Measurements from ENCODE around the gene BRD7.

Gene BRD7

DNA sequence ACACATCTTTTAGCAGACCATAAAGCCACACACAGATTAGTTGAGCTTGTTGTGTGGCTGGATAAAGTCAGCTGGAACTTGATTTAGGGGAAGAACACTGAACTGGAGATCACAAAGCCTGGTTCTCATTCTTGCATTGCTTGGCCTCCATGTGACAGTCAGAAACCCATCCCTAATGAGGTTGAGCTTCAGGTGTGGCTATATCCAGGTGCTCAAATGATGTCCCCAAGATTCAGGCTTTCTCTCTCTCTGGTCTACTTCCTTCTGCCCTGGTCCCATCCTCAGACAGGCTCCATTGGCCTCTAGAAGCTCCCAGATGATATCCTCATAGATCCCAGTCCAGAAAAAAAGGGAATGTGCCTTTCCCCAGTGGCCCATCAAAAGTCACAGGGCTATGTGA is 9.6 kb upstream of the BRD7 start:
- H3K36me3 ChIP-seq (ENCODE audit: control insufficient read depth, insufficient read depth, low read length) = no peaks in the 10 kb centered on the region
- H3K27me3 ChIP-seq (replicated peaks; ENCODE audit: control insufficient read depth, insufficient read depth, low read length) = no peaks in the 10 kb centered on the region
- no peak overlapping the region for H3K4me3 ChIP-seq (replicated peaks; ENCODE audit: low read depth, low read length)
- TF ChIP-seq, protein P1, sequence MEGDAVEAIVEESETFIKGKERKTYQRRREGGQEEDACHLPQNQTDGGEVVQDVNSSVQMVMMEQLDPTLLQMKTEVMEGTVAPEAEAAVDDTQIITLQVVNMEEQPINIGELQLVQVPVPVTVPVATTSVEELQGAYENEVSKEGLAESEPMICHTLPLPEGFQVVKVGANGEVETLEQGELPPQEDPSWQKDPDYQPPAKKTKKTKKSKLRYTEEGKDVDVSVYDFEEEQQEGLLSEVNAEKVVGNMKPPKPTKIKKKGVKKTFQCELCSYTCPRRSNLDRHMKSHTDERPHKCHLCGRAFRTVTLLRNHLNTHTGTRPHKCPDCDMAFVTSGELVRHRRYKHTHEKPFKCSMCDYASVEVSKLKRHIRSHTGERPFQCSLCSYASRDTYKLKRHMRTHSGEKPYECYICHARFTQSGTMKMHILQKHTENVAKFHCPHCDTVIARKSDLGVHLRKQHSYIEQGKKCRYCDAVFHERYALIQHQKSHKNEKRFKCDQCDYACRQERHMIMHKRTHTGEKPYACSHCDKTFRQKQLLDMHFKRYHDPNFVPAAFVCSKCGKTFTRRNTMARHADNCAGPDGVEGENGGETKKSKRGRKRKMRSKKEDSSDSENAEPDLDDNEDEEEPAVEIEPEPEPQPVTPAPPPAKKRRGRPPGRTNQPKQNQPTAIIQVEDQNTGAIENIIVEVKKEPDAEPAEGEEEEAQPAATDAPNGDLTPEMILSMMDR (IDR thresholded peaks at IDR 0.05; ENCODE audit: insufficient read depth, low read length, poor library complexity, severe bottlenecking) = no peak
- no peak for DNase-seq (ENCODE audit: extremely low read depth, insufficient read length)

DNA sequence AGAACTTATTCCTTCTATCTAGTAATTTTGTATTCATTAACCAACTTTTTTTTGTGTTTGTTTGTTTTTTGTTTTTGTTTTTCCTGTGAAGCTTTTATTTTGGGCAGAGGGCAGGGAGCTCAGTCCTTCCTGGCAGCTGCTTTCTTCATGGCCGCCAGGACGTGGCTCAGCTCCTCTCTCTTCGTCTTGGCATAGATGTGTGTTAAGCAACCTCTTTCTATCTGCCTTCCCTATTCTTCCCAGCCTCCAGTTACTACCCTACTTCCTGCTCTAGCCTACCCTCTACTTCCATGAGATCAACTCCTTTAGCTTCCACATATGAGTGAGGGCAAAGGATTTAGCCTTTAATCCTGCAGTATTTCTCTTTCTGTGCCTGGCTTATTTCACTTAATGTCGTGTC is 8.2 kb upstream of the BRD7 start:
- no peaks in the 10 kb centered on the region for H3K27me3 ChIP-seq (replicated peaks; ENCODE audit: control insufficient read depth, insufficient read depth, low read length)
- TF ChIP-seq, protein P1 (IDR thresholded peaks at IDR 0.05; ENCODE audit: insufficient read depth, low read length, poor library complexity, severe bottlenecking) = no peak
- no peaks in the 10 kb centered on the region for H3K36me3 ChIP-seq (ENCODE audit: control insufficient read depth, insufficient read depth, low read length)
- no peak for DNase-seq (ENCODE audit: extremely low read depth, insufficient read length)
- no peak overlapping the region for H3K4me3 ChIP-seq (replicated peaks; ENCODE audit: low read depth, low read length)

DNA sequence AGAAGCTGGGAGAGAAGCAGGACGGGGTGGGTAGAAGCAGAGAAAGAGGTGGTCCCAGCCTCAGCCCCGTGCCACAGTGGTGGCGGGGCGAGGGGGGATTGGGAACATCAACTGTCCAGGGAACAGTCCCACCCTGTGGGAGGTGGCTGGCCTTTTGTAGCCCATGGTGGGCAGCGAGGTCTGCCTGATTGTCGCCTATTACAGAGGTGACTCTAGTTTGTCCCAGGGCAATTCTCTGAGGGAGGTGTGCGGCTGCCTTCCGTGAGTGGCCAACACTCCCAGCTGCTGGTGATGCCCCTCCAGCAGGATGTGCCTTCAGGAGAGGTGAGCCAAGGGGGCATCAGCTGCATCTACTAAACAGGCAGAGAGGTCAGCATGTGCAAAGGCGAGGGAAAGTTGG is 5.0 kb upstream of the BRD7 start:
- TF ChIP-seq, protein P1 (IDR thresholded peaks at IDR 0.05; ENCODE audit: insufficient read depth, low read length, poor library complexity, severe bottlenecking) = no peak
- no peaks in the 10 kb centered on the region for H3K36me3 ChIP-seq (ENCODE audit: control insufficient read depth, insufficient read depth, low read length)
- no peak for DNase-seq (ENCODE audit: extremely low read depth, insufficient read length)
- H3K4me3 ChIP-seq (replicated peaks; ENCODE audit: low read depth, low read length) = no peak overlapping the region
- H3K27me3 ChIP-seq (replicated peaks; ENCODE audit: control insufficient read depth, insufficient read depth, low read length) = no peaks in the 10 kb centered on the region

DNA sequence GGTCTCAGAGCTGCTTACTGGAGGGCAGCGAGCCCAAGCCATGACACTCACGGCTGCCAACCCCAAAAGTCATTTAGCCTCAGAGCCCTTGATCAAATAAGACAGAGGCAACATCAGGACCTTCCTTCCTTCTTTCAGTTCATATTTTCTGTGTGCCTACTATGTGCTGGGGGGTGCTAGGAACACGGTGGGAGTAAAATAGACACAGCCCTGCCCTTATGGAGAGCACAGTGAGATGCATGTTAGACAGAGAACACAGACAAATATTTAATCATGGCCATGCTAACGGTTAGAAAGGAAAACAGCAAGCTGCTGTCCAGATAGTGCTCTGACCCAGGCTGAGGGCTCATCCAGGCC is 4.5 kb upstream of the BRD7 start:
- TF ChIP-seq, protein P1 (IDR thresholded peaks at IDR 0.05; ENCODE audit: insufficient read depth, low read length, poor library complexity, severe bottlenecking) = no peak
- no peak for DNase-seq (ENCODE audit: extremely low read depth, insufficient read length)
- no peak overlapping the region for H3K4me3 ChIP-seq (replicated peaks; ENCODE audit: low read depth, low read length)
- no peaks in the 10 kb centered on the region for H3K27me3 ChIP-seq (replicated peaks; ENCODE audit: control insufficient read depth, insufficient read depth, low read length)
- no peaks in the 10 kb centered on the region for H3K36me3 ChIP-seq (ENCODE audit: control insufficient read depth, insufficient read depth, low read length)

DNA sequence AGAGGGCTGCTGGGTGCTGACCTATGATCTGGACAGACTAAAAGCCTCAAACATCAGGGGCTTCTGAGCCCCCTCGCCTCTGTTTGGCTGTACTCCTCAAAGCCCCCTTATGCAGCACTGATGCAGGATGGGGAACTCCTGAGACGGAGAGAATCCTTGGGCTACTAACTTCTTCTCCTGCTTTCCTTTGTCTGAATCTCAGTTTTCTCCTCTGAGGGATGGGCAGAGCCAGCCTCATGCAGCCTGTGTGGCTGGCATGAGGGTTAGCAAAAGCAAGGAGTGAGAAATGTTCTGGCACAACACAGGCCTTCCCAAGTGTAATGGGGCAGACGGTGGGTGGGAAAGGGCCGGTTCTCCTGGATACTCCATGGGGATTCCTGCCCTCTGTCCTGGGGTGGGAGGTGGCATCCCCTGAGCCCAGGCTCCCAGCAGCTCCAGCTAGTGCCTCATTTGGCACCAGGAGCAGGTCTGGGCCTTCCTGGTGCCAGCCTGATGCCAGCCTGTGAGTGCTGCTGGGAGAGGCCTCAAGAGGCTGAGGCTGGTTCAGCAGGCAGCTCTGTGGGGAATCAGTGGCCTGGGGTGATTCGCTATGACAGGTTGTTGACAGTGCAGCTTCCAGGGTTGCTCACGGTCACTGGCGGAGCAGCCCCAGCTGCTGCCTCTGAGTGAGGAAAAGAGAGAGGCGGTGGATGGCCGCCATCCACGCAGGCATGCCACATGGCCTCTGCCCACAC is 4.0 kb upstream of the BRD7 start:
- no peak for DNase-seq (ENCODE audit: extremely low read depth, insufficient read length)
- H3K4me3 ChIP-seq (replicated peaks; ENCODE audit: low read depth, low read length) = no peak overlapping the region

More for the DNA sequence above, 4.0 kb upstream of the BRD7 start:
- TF ChIP-seq, protein P1 (IDR thresholded peaks at IDR 0.05; ENCODE audit: insufficient read depth, low read length, poor library complexity, severe bottlenecking) = no peak
- Histone ChIP-seq H3K27me3 (replicated peaks; ENCODE audit: control insufficient read depth, insufficient read depth, low read length) (no peaks in the 10 kb centered on the region), H3K36me3 (ENCODE audit: control insufficient read depth, insufficient read depth, low read length) (no peaks in the 10 kb centered on the region)

Data from GM06990 (cell line).